WTC11 (cell line): ENCODE measurements around the gene TFAP2B. TPM values are rescaled to one million over a fixed set of nuclear protein-coding genes. Genes with fewer than 3 reads are reported as not detected.

ENCODE experiments used
- ATAC-seq: fragments of 200-7000 bp; cut with Tn5 transposase; 2 replicates; pipeline ENCODE4 v1.10.0; 2021; ENCODE audit warnings: mild to moderate bottlenecking, moderate library complexity
- CTCF ChIA-PET: fragments of 300-600 bp; sonication (Branson Sonifier 250); formaldehyde crosslinking; loops from one replicate; lab custom pipeline; 2021; ENCODE audit warnings: antibody characterized with exemption; lab: Charles Lee
- POLR2A ChIA-PET: fragments of 350-600 bp; sonication (Branson Sonifier 250); formaldehyde crosslinking; loops from one replicate; lab custom pipeline; 2021; ENCODE audit warnings: antibody characterized with exemption; lab: Charles Lee
- DNase-seq: peaks from one replicate; pipeline ENCODE4 v3.0.0; 2021; ENCODE audit warnings: low spot score
- H3K27ac Mint-ChIP-seq: 2 replicates; pipeline ENCODE4 v1.8.0; 2021; ENCODE audit warnings: mixed read lengths
- H3K27me3 Mint-ChIP-seq: 2 replicates; pipeline ENCODE4 v1.8.0; 2021; ENCODE audit warnings: low read depth, mild to moderate bottlenecking, moderate library complexity, mixed read lengths
- H3K36me3 Mint-ChIP-seq: 2 replicates; pipeline ENCODE4 v1.8.0; 2021; ENCODE audit warnings: mixed read lengths
- H3K4me1 Mint-ChIP-seq: 2 replicates; pipeline ENCODE4 v1.8.0; 2022; ENCODE audit warnings: mixed read lengths
- H3K4me3 Mint-ChIP-seq: 2 replicates; pipeline ENCODE4 v1.8.0; 2021; ENCODE audit warnings: mild to moderate bottlenecking, moderate library complexity, mixed read lengths
- H3K9me3 Mint-ChIP-seq: 2 replicates; pipeline ENCODE4 v1.8.0; 2021; ENCODE audit warnings: mixed read lengths
- ARID4B ChIP-seq: sonication (generic); formaldehyde crosslinking; IDR thresholded peaks from 2 replicates; pipeline ENCODE4 v1.8.0; 2023; ENCODE audit warnings: missing genetic modification reagents, mild to moderate bottlenecking, borderline replicate concordance
- ATF1 ChIP-seq: sonication (generic); formaldehyde crosslinking; IDR thresholded peaks from 2 replicates; pipeline ENCODE4 v1.8.1; 2023; ENCODE audit warnings: mild to moderate bottlenecking, moderate library complexity, missing genetic modification reagents
- ATF6 ChIP-seq: sonication (generic); formaldehyde crosslinking; IDR thresholded peaks from 2 replicates; pipeline ENCODE4 v1.8.1; 2023; ENCODE audit warnings: mild to moderate bottlenecking, missing genetic modification reagents
- FOXP4 ChIP-seq: sonication (generic); formaldehyde crosslinking; IDR thresholded peaks from 2 replicates; pipeline ENCODE4 v1.8.0; 2022; ENCODE audit warnings: mild to moderate bottlenecking, missing genetic modification reagents
- GTF2I ChIP-seq: fragments of 250-450 bp; sonication (Bioruptor Pico); conservative IDR thresholded peaks from 2 replicates; pipeline ENCODE4 v1.4.0; 2021; ENCODE audit warnings: mild to moderate bottlenecking
- HMGA2 ChIP-seq: fragments of 250-450 bp; sonication (Bioruptor Pico); IDR thresholded peaks from 2 replicates; pipeline ENCODE4 v1.4.0; 2021; ENCODE audit warnings: mild to moderate bottlenecking, moderate library complexity
- HMGXB4 ChIP-seq: sonication (generic); formaldehyde crosslinking; IDR thresholded peaks from 2 replicates; pipeline ENCODE4 v1.8.1; 2023; ENCODE audit warnings: mild to moderate bottlenecking, moderate library complexity, missing genetic modification reagents
- IRF2 ChIP-seq: sonication (generic); formaldehyde crosslinking; IDR thresholded peaks from 2 replicates; pipeline ENCODE4 v1.8.0; 2022; ENCODE audit warnings: low read depth, missing genetic modification reagents, borderline replicate concordance
- MLX ChIP-seq: sonication (generic); formaldehyde crosslinking; IDR thresholded peaks from 2 replicates; pipeline ENCODE4 v1.8.1; 2023; ENCODE audit warnings: mild to moderate bottlenecking, missing genetic modification reagents, moderate library complexity
- NR3C1 ChIP-seq: sonication (generic); formaldehyde crosslinking; conservative IDR thresholded peaks from 2 replicates; pipeline ENCODE4 v1.8.1; 2023; ENCODE audit warnings: low read depth, mild to moderate bottlenecking, missing genetic modification reagents
- PRDM15 ChIP-seq: sonication (generic); formaldehyde crosslinking; IDR thresholded peaks from 2 replicates; pipeline ENCODE4 v1.8.0; 2022; ENCODE audit warnings: missing genetic modification reagents
- ZNF317 ChIP-seq: sonication (generic); formaldehyde crosslinking; IDR thresholded peaks from 2 replicates; pipeline ENCODE4 v1.8.1; 2023; ENCODE audit warnings: low read depth, mild to moderate bottlenecking, moderate library complexity, missing genetic modification reagents, borderline replicate concordance
- ZSCAN18 ChIP-seq: fragments of 250-450 bp; sonication (Bioruptor Pico); IDR thresholded peaks from 2 replicates; pipeline ENCODE4 v2.1.2; 2022; ENCODE audit warnings: mild to moderate bottlenecking, moderate library complexity
- total RNA-seq: library from RNA; stranded (reverse); gene quantifications from 3 replicates; pipeline ENCODE4 v1.2.3, GENCODE V29; 2021

Gene TFAP2B
- total RNA-seq, 1 experiment from 2014 or later = not detected

GRCh38 chr6:50829898-50830444, 11.3 kb downstream of the TFAP2B start (continued):
- TF ChIP-seq MLX (CRISPR knock-in tag) (no peak), IRF2 (CRISPR knock-in tag) (no peak), HMGA2 (CRISPR knock-in tag) (no peak), ARID4B (CRISPR knock-in tag) (no peak)

GRCh38 chr6:50831186-50831585, 12.5 kb downstream of the TFAP2B start:
- H3K36me3 Mint-ChIP-seq = no peaks in the 10 kb centered on the region
- ChIA-PET CTCF (interaction anchor here (0.8 kb wide), 1 partner anchor 8 kb away, joined by 3 read pairs; no protein-coding TSS in a partner anchor), POLR2A (interaction anchor here (1.7 kb wide), 1 partner anchor 12 kb away, joined by 6 read pairs; no protein-coding TSS in a partner anchor)
- peaks cover 99% of the 10 kb centered on the region for H3K27me3 Mint-ChIP-seq
- no peaks in the 10 kb centered on the region for H3K9me3 Mint-ChIP-seq
- ATAC-seq = no peak
- H3K4me3 Mint-ChIP-seq = no peak overlapping the region
- peaks cover 55% of the 10 kb centered on the region for H3K4me1 Mint-ChIP-seq
- DNase-seq = no peak
- no peak overlapping the region for H3K27ac Mint-ChIP-seq
- no peak for TF ChIP-seq HMGXB4 (CRISPR knock-in tag)
- no peak for TF ChIP-seq ATF6 (CRISPR knock-in tag)
- TF ChIP-seq ZNF317 (CRISPR knock-in tag) = no peak
- no peak for TF ChIP-seq FOXP4 (CRISPR knock-in tag)
- TF ChIP-seq ZSCAN18 (CRISPR knock-in tag) = no peak
- TF ChIP-seq GTF2I (CRISPR knock-in tag) = no peak
- no peak for TF ChIP-seq ARID4B (CRISPR knock-in tag)
- TF ChIP-seq ATF1 (CRISPR knock-in tag) = no peak
- TF ChIP-seq PRDM15 (CRISPR knock-in tag) = no peak
- no peak for TF ChIP-seq NR3C1 (CRISPR knock-in tag)
